DLD1 (cell line): Measurements from ENCODE around the gene NME7.
"Not testable (repeated sequence)": the region's sequence is repeated elsewhere in the genome, so short reads cannot be mapped to it uniquely, and the experiment has no call there.

Experiments
- in situ Hi-C: cut with HindIII; loops from 2 replicates; pipeline ENCODE4 v1.10.0; 2017; ENCODE audit warnings: low sequenced_read_pairs

The NME7 gene

GRCh38 chr1:169236143-169236542 lies 131.5 kb downstream of the NME7 start:
- in situ Hi-C loops, result no loop called here

- in situ Hi-C loops, result no loop called here
These were observed 132.0 kb downstream of the NME7 start for GRCh38 chr1:169235568-169235967.

- in situ Hi-C loops, result no loop called here
These were observed 132.8 kb downstream of the NME7 start for GRCh38 chr1:169234780-169235179.

- in situ Hi-C loops, result no loop called here
These were observed 150.0 kb downstream of the NME7 start for GRCh38 chr1:169217636-169218035.

GRCh38 chr1:169214598-169214997 lies 153.0 kb downstream of the NME7 start:
- in situ Hi-C loops, result no loop called here

GRCh38 chr1:169212088-169212487 lies 155.5 kb downstream of the NME7 start:
- in situ Hi-C loops, result no loop called here

- in situ Hi-C loops, result no loop called here
These were observed 159.6 kb downstream of the NME7 start for GRCh38 chr1:169207797-169208520.

GRCh38 chr1:169204157-169204556 lies 163.4 kb downstream of the NME7 start:
- in situ Hi-C loops, result no loop called here

GRCh38 chr1:169202791-169203665 lies 164.6 kb downstream of the NME7 start:
- in situ Hi-C loops, result no loop called here

GRCh38 chr1:169201084-169201619 lies 166.4 kb downstream of the NME7 start:
- in situ Hi-C loops, result no loop called here

- in situ Hi-C loops, result no loop called here
These were observed 167.3 kb downstream of the NME7 start for GRCh38 chr1:169200319-169200718.

GRCh38 chr1:169196581-169196980 lies 171.0 kb downstream of the NME7 start:
- in situ Hi-C loops, result no loop called here

- in situ Hi-C loops, result no loop called here
These were observed 171.4 kb downstream of the NME7 start for GRCh38 chr1:169196161-169196560.

GRCh38 chr1:169193191-169193850 lies 174.3 kb downstream of the NME7 start:
- in situ Hi-C loops, result no loop called here

- in situ Hi-C loops, result no loop called here
These were observed 181.5 kb downstream of the NME7 start for GRCh38 chr1:169186106-169186505.

- in situ Hi-C loops, result no loop called here
These were observed 182.8 kb downstream of the NME7 start for GRCh38 chr1:169184812-169185211.

- in situ Hi-C loops, result no loop called here
These were observed 187.4 kb downstream of the NME7 start for GRCh38 chr1:169180174-169180573.

GRCh38 chr1:169179431-169179830 lies 188.2 kb downstream of the NME7 start:
- in situ Hi-C loops, result not testable (repeated sequence)

GRCh38 chr1:169175461-169175860 lies 192.1 kb downstream of the NME7 start:
- in situ Hi-C loops, result no loop called here

- in situ Hi-C loops, result no loop called here
These were observed 204.5 kb downstream of the NME7 start for GRCh38 chr1:169163059-169163458.

GRCh38 chr1:169161496-169162194 lies 206.0 kb downstream of the NME7 start:
- in situ Hi-C loops, result no loop called here
